Gastroesophageal sphincter (tissue), 4 donors: Measurements from ENCODE around the gene ZSCAN31. TPM values are rescaled to one million over a fixed set of nuclear protein-coding genes. Genes with fewer than 3 reads are reported as not detected.

Experiments used
- ATAC-seq: fragments of 150-250 bp; one replicate; pipeline ENCODE4 v1.9.1; 2016; ENCODE audit warnings: mild to moderate bottlenecking, moderate library complexity
- H3K27ac ChIP-seq, 4 donors: fragments of 200-600 bp; sonication (generic) in 3 of 4; 1 replicate in 3 of 4; 2 replicates in 1 of 4; pipeline ENCODE4 v1.5.1; 2016 to 2019
- H3K27me3 ChIP-seq: fragments of 200-600 bp; sonication (generic); one replicate; pipeline ENCODE4 v1.5.1; 2019
- H3K36me3 ChIP-seq, 2 donors: fragments of 200-600 bp; sonication (generic); one replicate each; pipeline ENCODE4 v1.5.1; 2019; ENCODE audit warnings: control low read depth in 1 of 2
- H3K4me1 ChIP-seq, 3 donors: fragments of 200-600 bp; sonication (generic); 1 replicate in 2 of 3; 2 replicates in 1 of 3; pipeline ENCODE4 v1.5.1; 2016 to 2019; ENCODE audit warnings: control low read depth in 2 of 3
- H3K4me3 ChIP-seq, 2 donors: fragments of 200-600 bp; sonication (generic); one replicate each; pipeline ENCODE4 v1.5.1; 2019; ENCODE audit warnings: mild to moderate bottlenecking in 1 of 2, moderate library complexity in 1 of 2
- H3K9me3 ChIP-seq, 3 donors: fragments of 200-600 bp; sonication (generic); one replicate each; pipeline ENCODE4 v1.5.1; 2017 to 2019; ENCODE audit warnings: control low read depth in 2 of 3
- EP300 ChIP-seq: sonication (generic); formaldehyde crosslinking; IDR thresholded peaks from one replicate; pipeline ENCODE4 v1.6.1; 2017; ENCODE audit warnings: antibody characterized with exemption, mild to moderate bottlenecking
- POLR2A ChIP-seq, 2 donors: fragments of 450-650 bp; IDR thresholded peaks; one replicate each; pipeline ENCODE4 v1.6.1; 2017; ENCODE audit warnings: antibody characterized with exemption in 2 of 2, mild to moderate bottlenecking in 2 of 2, moderate library complexity in 1 of 2
- POLR2AphosphoS5 ChIP-seq: sonication (generic); formaldehyde crosslinking; IDR thresholded peaks from one replicate; pipeline ENCODE4 v1.6.1; 2017; ENCODE audit warnings: antibody characterized with exemption
- WGBS, 2 donors: methylation state at CpG; one replicate each; pipeline ENCODE4 v1.1.5; 2018; ENCODE audit warnings: low coverage in 1 of 2; 5-methylcytosine and 5-hydroxymethylcytosine counted together
- total RNA-seq, 4 donors: library from RNA; depleted of rRNA; stranded (reverse); fragments of >200 nt; gene quantifications; one replicate each; pipeline ENCODE4 v1.1.0, GENCODE V29; 2016
- TF ChIP-seq, protein P1 (sequence below), 4 experiments: fragments of 200-600 bp in 2 of 4; fragments of 450-650 bp in 2 of 4; sonication (generic) in 1 of 4; IDR thresholded peaks; one replicate each; pipeline ENCODE4 v1.5.1; 2017 to 2019; ENCODE audit warnings: antibody characterized with exemption in 4 of 4, mild to moderate bottlenecking in 2 of 4, moderate library complexity in 2 of 4

ZSCAN31 gene
- total RNA-seq, 4 donors from 2014 or later: 14.9 to 32.0 (median 24.8) TPM

DNA sequence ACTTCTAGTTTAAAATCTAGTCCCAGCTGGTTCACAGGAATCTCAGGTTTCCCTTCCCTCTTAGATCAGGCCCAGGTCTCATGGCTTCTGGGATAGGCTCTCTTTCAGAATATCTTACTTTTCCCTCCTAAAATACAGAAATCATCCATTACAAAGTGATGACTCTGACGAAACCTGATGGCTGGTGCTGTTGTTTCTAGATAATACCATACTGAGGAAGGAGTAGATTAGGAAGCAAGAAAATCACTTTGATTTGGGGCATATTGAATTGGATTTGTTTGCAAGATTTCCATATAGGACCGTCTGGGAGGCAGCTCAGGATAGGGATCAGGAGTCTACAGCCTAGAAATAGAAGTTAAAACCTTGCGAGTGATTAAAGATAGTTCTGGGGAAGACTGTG is 17.4 kb upstream of the ZSCAN31 start:
- WGBS, 2 donors: 67 to 88% methylated on average over 3 of the region's 3 CpGs
- Histone ChIP-seq H3K9me3 (no peaks in the 10 kb centered on the region), H3K27me3 (no peaks in the 10 kb centered on the region), H3K36me3 (peaks cover 0 to under 1% of the 10 kb centered on the region in 2 donors), H3K4me3 (no peak overlapping the region), H3K27ac (peak overlapping the region; percentile 57 to 92 (median 87)), H3K4me1 (peaks cover 0 to 70% (median 12%) of the 10 kb centered on the region in 3 donors)
- TF ChIP-seq, protein P1, sequence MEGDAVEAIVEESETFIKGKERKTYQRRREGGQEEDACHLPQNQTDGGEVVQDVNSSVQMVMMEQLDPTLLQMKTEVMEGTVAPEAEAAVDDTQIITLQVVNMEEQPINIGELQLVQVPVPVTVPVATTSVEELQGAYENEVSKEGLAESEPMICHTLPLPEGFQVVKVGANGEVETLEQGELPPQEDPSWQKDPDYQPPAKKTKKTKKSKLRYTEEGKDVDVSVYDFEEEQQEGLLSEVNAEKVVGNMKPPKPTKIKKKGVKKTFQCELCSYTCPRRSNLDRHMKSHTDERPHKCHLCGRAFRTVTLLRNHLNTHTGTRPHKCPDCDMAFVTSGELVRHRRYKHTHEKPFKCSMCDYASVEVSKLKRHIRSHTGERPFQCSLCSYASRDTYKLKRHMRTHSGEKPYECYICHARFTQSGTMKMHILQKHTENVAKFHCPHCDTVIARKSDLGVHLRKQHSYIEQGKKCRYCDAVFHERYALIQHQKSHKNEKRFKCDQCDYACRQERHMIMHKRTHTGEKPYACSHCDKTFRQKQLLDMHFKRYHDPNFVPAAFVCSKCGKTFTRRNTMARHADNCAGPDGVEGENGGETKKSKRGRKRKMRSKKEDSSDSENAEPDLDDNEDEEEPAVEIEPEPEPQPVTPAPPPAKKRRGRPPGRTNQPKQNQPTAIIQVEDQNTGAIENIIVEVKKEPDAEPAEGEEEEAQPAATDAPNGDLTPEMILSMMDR (IDR thresholded peaks at IDR 0.05): no peak
- TF ChIP-seq POLR2A (IDR thresholded peaks at IDR 0.05) (no peak), POLR2AphosphoS5 (no peak)
- no peak for ATAC-seq

DNA sequence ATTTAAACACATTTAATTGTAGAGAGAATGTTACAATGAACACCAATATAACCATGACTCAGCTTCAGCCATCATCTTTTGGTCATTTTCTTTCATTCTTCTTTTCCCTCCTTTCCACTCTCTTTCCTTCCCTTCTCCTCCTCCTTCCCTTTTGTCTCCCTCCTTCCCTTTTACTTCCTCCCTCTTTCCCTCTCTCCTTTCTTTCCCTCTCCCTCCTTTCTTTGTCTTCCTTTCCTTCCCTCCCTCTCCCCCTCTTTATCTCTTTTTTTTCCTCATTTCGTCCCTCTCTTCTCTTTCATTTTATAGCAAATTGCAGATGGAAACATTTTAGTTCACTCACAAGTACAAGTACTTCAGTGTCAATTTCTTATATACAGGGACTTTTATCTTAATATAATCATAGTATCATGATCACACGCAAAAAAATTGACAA is 15.6 kb upstream of the ZSCAN31 start:
- peaks cover 0 to 62% (median 10%) of the 10 kb centered on the region in 3 donors for H3K4me1 ChIP-seq
- no peak overlapping the region for H3K4me3 ChIP-seq

DNA sequence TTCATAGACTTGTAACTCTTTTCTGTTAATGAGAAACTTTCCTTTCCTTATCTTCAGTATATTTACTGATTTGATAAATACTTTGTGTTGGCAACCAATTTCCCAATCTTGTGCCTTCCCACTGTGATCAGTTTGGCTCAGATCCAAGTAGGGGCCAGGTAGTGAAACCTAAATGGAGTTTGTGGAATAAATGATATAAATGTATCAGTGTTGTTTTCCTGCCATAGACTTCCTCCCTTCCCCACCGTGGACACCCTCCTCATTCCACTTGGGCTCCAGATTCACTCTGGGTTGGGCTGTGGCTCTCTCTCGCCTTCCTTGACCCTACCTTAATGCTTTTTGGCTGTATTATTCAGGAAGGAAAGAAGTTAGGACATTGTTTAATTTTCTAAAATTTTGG is 15.1 kb upstream of the ZSCAN31 start:
- peak overlapping the region in 3 of 4 donors; percentile 19 to 87 (median 81) for H3K27ac ChIP-seq

More for the DNA sequence above, 15.6 kb upstream of the ZSCAN31 start:
- Histone ChIP-seq H3K27me3 (no peaks in the 10 kb centered on the region), H3K36me3 (no peaks in the 10 kb centered on the region), H3K9me3 (no peaks in the 10 kb centered on the region), H3K27ac (peak overlapping the region in 2 of 4 donors; percentile 19 to 87)
- WGBS, 2 donors: 47 to 60% methylated on average over 2 of the region's 2 CpGs
- no peak for ATAC-seq
- TF ChIP-seq POLR2AphosphoS5 (no peak), EP300 (no peak), POLR2A (IDR thresholded peaks at IDR 0.05) (no peak)
- TF ChIP-seq, protein P1 (IDR thresholded peaks at IDR 0.05): no peak

DNA sequence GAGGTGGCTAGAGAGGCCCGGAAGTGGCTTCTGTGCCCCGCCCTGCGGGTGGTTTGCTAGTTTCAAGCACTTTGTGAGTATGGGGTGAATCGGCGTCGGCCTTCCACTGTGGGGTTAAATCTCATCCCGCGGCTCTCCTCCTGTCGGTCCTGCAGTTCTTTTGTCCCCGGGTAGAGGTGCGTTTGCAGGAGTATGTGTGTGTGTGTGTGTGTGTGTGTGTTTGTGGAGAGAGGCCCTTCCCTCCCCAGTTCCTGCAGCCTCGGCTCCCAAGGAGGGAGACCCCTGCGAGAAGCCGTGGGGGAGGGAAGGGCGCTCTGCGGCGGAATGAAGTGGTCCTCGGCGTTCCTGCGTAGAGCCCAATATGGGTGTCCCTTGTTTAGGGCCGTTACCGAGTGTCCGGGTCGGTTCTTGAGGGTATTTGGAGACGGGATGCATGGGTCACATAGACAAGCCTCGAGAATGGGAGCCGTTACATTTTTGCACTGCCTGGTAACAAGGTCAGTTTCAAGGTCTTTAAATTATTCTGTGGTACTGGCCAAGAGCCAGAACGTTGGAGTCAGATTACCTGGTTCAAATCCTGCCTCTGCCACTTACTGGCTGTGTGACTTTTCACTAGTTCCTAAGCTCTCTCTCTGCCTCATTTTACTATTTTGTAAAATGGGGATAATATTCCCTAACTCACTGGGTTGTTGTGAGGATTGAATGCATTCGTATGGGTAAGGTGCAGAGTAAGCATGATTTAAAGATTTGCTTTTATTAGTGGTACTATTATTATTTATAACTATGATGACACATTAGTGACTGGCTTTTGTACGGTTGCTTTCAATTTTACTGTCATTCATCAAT is 14.2 kb upstream of the ZSCAN31 start, which contains the start of gene ZKSCAN3:
Gene ZKSCAN3 (plus strand): TSS at position 56 of the 846 bp plus-strand sequence. CDS start 9,640 bp downstream, outside the sequence.
- ATAC-seq: peak; percentile 88
- Histone ChIP-seq H3K27me3 (no peaks in the 10 kb centered on the region), H3K27ac (peak within 1 kb of the TSS; percentile 27 to 87 (median 82)), H3K4me1 (peaks cover 0 to 50% (median 6%) of the 10 kb centered on the region in 3 donors), H3K36me3 (no peaks in the 10 kb centered on the region), H3K4me3 (peak within 1 kb of the TSS; percentile 72 to 73), H3K9me3 (no peaks in the 10 kb centered on the region)
- TF ChIP-seq POLR2A (IDR thresholded peaks at IDR 0.05): peak in 1 of 2 donors; percentile 33
- TF ChIP-seq, protein P1 (IDR thresholded peaks at IDR 0.05): peak in 1 of 4 experiments; percentile 17
- TF ChIP-seq POLR2AphosphoS5: peak; percentile 18
- no peak for TF ChIP-seq EP300
- WGBS, 2 donors: 2 to 4% methylated on average over 5 to 10 of the region's 30 CpGs

More for the DNA sequence above, 15.1 kb upstream of the ZSCAN31 start:
- TF ChIP-seq POLR2AphosphoS5 (no peak), POLR2A (IDR thresholded peaks at IDR 0.05) (no peak)
- TF ChIP-seq, protein P1 (IDR thresholded peaks at IDR 0.05): no peak
- Histone ChIP-seq H3K4me3 (peak overlapping the region in 1 of 2 donors; percentile 72), H3K36me3 (no peaks in the 10 kb centered on the region), H3K4me1 (peaks cover 0 to 57% (median 6%) of the 10 kb centered on the region in 3 donors), H3K27me3 (no peaks in the 10 kb centered on the region), H3K9me3 (no peaks in the 10 kb centered on the region)
- ATAC-seq: no peak
- WGBS, 2 donors: 61 to 64% methylated on average over 2 of the region's 2 CpGs
